ENCODE data around the gene NTN5. TPM values are rescaled to one million over a fixed set of nuclear protein-coding genes. Genes with fewer than 3 reads are reported as not detected.

NTN5 gene
- total RNA-seq, 1 experiment from 2014 or later = 0.55 TPM

GRCh38 chr19:48656840-48657474, 15.9 kb downstream of the NTN5 start:
- Mint-ChIP-seq H3K4me1 (peaks cover 16 to 20% of the 10 kb centered on the region in 2 experiments), H3K36me3 (ENCODE audit: insufficient read depth in 1 of 3, low read depth in 3 of 3) (peaks cover 0 to 6% (median 5%) of the 10 kb centered on the region in 3 experiments; a peak in 2 of 7 replicates), H3K27ac (0 out of 7 replicates have a peak overlapping the region, but pooled peaks of 1 of the 3 experiments have one; percentile 0), H3K4me3 (no peak overlapping the region), H3K9me3 (peaks cover 5 to 6% of the 10 kb centered on the region in 2 experiments; a peak in 3 of 5 replicates), H3K27me3 (ENCODE audit: low read depth) (peaks cover 13% of the 10 kb centered on the region)
- H3K9me3 ChIP-seq (ENCODE audit: control insufficient read depth, low read depth, low read length) = no peaks in the 10 kb centered on the region
- no peaks in the 10 kb centered on the region for H3K79me1 ChIP-seq (ENCODE audit: insufficient read depth, low read depth, low read length, poor library complexity, severe bottlenecking)
- no peaks in the 10 kb centered on the region for H3K4me1 ChIP-seq (ENCODE audit: insufficient read depth, low read length)
- no CpG with 5 or more reads among the region's 16 CpGs for WGBS (ENCODE audit: extremely low coverage, insufficient read length, low lambda C conversion rate)
- no peak overlapping the region for H3K56ac ChIP-seq (ENCODE audit: insufficient read length, low read depth, low read length)
- H4K5ac ChIP-seq (ENCODE audit: insufficient read length, low read depth, low read length) = no peak overlapping the region
- no peak overlapping the region for H2BK120ac ChIP-seq (ENCODE audit: low read depth, low read length, poor library complexity, severe bottlenecking)
- H3K23ac ChIP-seq (ENCODE audit: insufficient read length, low read depth, low read length) = no peak overlapping the region
- H3T11ph ChIP-seq (ENCODE audit: low read length) = no peak overlapping the region
- no peak overlapping the region for H4K8ac ChIP-seq (replicated peaks; ENCODE audit: insufficient read length, low read depth, low read length)
- H3K14ac ChIP-seq (ENCODE audit: insufficient read depth, low read length) = no peak overlapping the region
- no peak overlapping the region for H3K4ac ChIP-seq (ENCODE audit: low read depth, low read length)
- TF ChIP-seq CTCF (conservative IDR thresholded peaks at IDR 0.05) = no peak
- H2BK15ac ChIP-seq (ENCODE audit: low read depth, low read length) = no peak overlapping the region
- H3K4me2 ChIP-seq (ENCODE audit: insufficient read depth, insufficient read length, low read length) = no peak overlapping the region
- DNase-seq = no peak
- H2AFZ ChIP-seq (ENCODE audit: low read length) = no peak overlapping the region
- H2BK20ac ChIP-seq (ENCODE audit: low read depth, low read length, poor library complexity, severe bottlenecking) = no peak overlapping the region
- H2BK12ac ChIP-seq (ENCODE audit: insufficient read length, low read depth, low read length) = no peak overlapping the region
- no peak overlapping the region for H3K9ac ChIP-seq (ENCODE audit: extremely low read depth, insufficient read length, low read length)
- no peak overlapping the region for H3K18ac ChIP-seq (ENCODE audit: insufficient read length, low read depth, low read length)
- no peak overlapping the region for H2AK5ac ChIP-seq (ENCODE audit: insufficient read length, low read length)
- H4K91ac ChIP-seq (ENCODE audit: insufficient read length, low read depth, low read length) = no peak overlapping the region
- no peak overlapping the region for H2BK5ac ChIP-seq (ENCODE audit: insufficient read length, low read length)
- H3K79me2 ChIP-seq (ENCODE audit: insufficient read depth, low read length) = no peaks in the 10 kb centered on the region
- no peaks in the 10 kb centered on the region for H3K23me2 ChIP-seq (ENCODE audit: insufficient read length, low read depth, low read length, poor library complexity, severe bottlenecking)
- H4K20me1 ChIP-seq (ENCODE audit: control insufficient read depth, insufficient read depth, insufficient read length) = no peaks in the 10 kb centered on the region
- H3K27ac ChIP-seq (ENCODE audit: insufficient read length, low read depth, low read length) = no peak overlapping the region
- no peaks in the 10 kb centered on the region for H3K27me3 ChIP-seq (ENCODE audit: insufficient read depth, low read length)
